GM23248 (cell line): ENCODE results near the gene MGAT3. TPM values are rescaled to one million over a fixed set of nuclear protein-coding genes. Genes with fewer than 3 reads are reported as not detected.

ENCODE experiments used
- DNase-seq: peaks from one replicate; pipeline ENCODE4 v3.0.0-alpha.2; 2015
- H2AFZ ChIP-seq: fragments of 200-600 bp; sonication (generic); 2 replicates; pipeline ENCODE4 v1.6.1; 2016; ENCODE audit warnings: antibody characterized with exemption
- H3F3A ChIP-seq: fragments of 200-600 bp; sonication (generic); 2 replicates; pipeline ENCODE4 v1.6.1; 2016; ENCODE audit warnings: mild to moderate bottlenecking, antibody characterized with exemption, mixed run types; ENCODE audit not compliant: insufficient read depth
- H3K27ac ChIP-seq: fragments of 200-600 bp; sonication (generic); 2 replicates; pipeline ENCODE4 v1.5.1; 2016; ENCODE audit warnings: mild to moderate bottlenecking
- H3K27me3 ChIP-seq: fragments of 200-600 bp; sonication (generic); replicated peaks from 2 replicates; pipeline ENCODE4 v1.6.1; 2016; ENCODE audit warnings: mild to moderate bottlenecking; ENCODE audit not compliant: insufficient read depth
- H3K36me3 ChIP-seq: fragments of 200-600 bp; sonication (generic); 2 replicates; pipeline ENCODE4 v1.6.1; 2016; ENCODE audit warnings: low read depth, mild to moderate bottlenecking
- H3K4me1 ChIP-seq: fragments of 200-600 bp; sonication (generic); 2 replicates; pipeline ENCODE4 v1.6.1; 2016; ENCODE audit warnings: mild to moderate bottlenecking; ENCODE audit not compliant: insufficient read depth
- H3K4me2 ChIP-seq: fragments of 200-600 bp; sonication (generic); one replicate; pipeline ENCODE4 v1.6.1; 2016; ENCODE audit warnings: mild to moderate bottlenecking; ENCODE audit not compliant: unreplicated experiment
- H3K4me3 ChIP-seq: fragments of 200-600 bp; sonication (generic); 2 replicates; pipeline ENCODE4 v1.5.1; 2016; ENCODE audit warnings: mild to moderate bottlenecking
- H3K79me2 ChIP-seq: fragments of 200-600 bp; sonication (generic); 2 replicates; pipeline ENCODE4 v1.6.1; 2016; ENCODE audit warnings: mild to moderate bottlenecking; ENCODE audit not compliant: insufficient read depth
- H3K9ac ChIP-seq: fragments of 200-600 bp; sonication (generic); 2 replicates; pipeline ENCODE4 v1.6.1; 2016; ENCODE audit warnings: mild to moderate bottlenecking
- H3K9me2 ChIP-seq: fragments of 200-600 bp; sonication (generic); 2 replicates; pipeline ENCODE4 v1.6.1; 2016; ENCODE audit warnings: mixed run types, mild to moderate bottlenecking, moderate library complexity; ENCODE audit not compliant: insufficient read depth
- H3K9me3 ChIP-seq: fragments of 200-600 bp; sonication (generic); one replicate; pipeline ENCODE4 v1.6.1; 2017; ENCODE audit warnings: low read depth
- H4K20me1 ChIP-seq: fragments of 200-600 bp; sonication (generic); 2 replicates; pipeline ENCODE4 v1.6.0; 2016; ENCODE audit not compliant: insufficient read depth
- EZH2 ChIP-seq: fragments of 200-600 bp; sonication (generic); IDR thresholded peaks from 2 replicates; pipeline ENCODE4 v1.6.1; 2018; ENCODE audit warnings: antibody characterized with exemption, mild to moderate bottlenecking; ENCODE audit not compliant: insufficient read depth, poor library complexity, severe bottlenecking
- EZH2phosphoT487 ChIP-seq: fragments of 200-600 bp; sonication (generic); IDR thresholded peaks from 2 replicates; pipeline ENCODE4 v1.6.1; 2018; ENCODE audit warnings: antibody characterized with exemption, moderate library complexity, mild to moderate bottlenecking, low read depth; ENCODE audit not compliant: insufficient read depth
- WGBS, 2 experiments: methylation state at CpG; one replicate each; pipeline ENCODE4 v1.1.6; 2015 to 2017; ENCODE audit warnings: low lambda C conversion rate in 2 of 2, low coverage in 1 of 2; ENCODE audit errors: missing lambda C conversion rate in 2 of 2; 5-methylcytosine and 5-hydroxymethylcytosine counted together
- in situ Hi-C: fragments of 300-500 bp; cut with MboI; formaldehyde crosslinking; loops from 2 replicates; pipeline ENCODE4 v1.15.0; 2020
- polyA plus RNA-seq: library from polyadenylated mRNA; unstranded; fragments of >200 nt; fragmentation: Nextera tagmentation; extraction: Ambion mirVana; gene quantifications from 2 replicates; pipeline ENCODE4 v1.2.1, GENCODE V29; 2016
- total RNA-seq: library from RNA; depleted of rRNA; stranded (reverse); fragments of >200 nt; shearing (Covaris generic); gene quantifications from 2 replicates; pipeline ENCODE4 v1.2.3, GENCODE V29; 2014

The MGAT3 gene
- total and polyA plus RNA-seq, 2 experiments from 2014 or later = not detected

GRCh38 chr22:39482768-39483167 is 26.0 kb downstream of the MGAT3 start:
- Histone ChIP-seq H3K79me2 (no peaks in the 10 kb centered on the region), H3K4me1 (no peaks in the 10 kb centered on the region), H3K9me3 (no peaks in the 10 kb centered on the region), H3K4me3 (no peak overlapping the region), H4K20me1 (no peaks in the 10 kb centered on the region), H3K36me3 (no peaks in the 10 kb centered on the region), H3F3A (no peaks in the 10 kb centered on the region), H3K9me2 (no peaks in the 10 kb centered on the region), H3K9ac (no peak overlapping the region), H3K4me2 (no peak overlapping the region), H3K27ac (no peak overlapping the region), H3K27me3 (no peaks in the 10 kb centered on the region), H2AFZ (no peak overlapping the region)
- no peak for TF ChIP-seq EZH2phosphoT487
- no peak for TF ChIP-seq EZH2
- WGBS, 2 experiments = 70 to 76% methylated on average over 3 of the region's 3 CpGs
- DNase-seq = peak; percentile 21
- in situ Hi-C loops = loop anchor here (25.0 kb wide), 1 partner anchor 105 kb away; no protein-coding TSS in a partner anchor

- Histone ChIP-seq H3K4me2 (no peak overlapping the region), H4K20me1 (no peaks in the 10 kb centered on the region), H3K27me3 (no peaks in the 10 kb centered on the region), H3K36me3 (no peaks in the 10 kb centered on the region), H3K9me3 (no peaks in the 10 kb centered on the region), H3K4me3 (no peak overlapping the region), H3K27ac (no peak overlapping the region), H3K9ac (no peak overlapping the region), H3F3A (no peaks in the 10 kb centered on the region), H3K79me2 (no peaks in the 10 kb centered on the region), H2AFZ (no peak overlapping the region), H3K9me2 (no peaks in the 10 kb centered on the region), H3K4me1 (no peaks in the 10 kb centered on the region)
- no peak for TF ChIP-seq EZH2phosphoT487
- DNase-seq = peak; percentile 17
- in situ Hi-C loops = loop anchor here (25.0 kb wide), 1 partner anchor 100 kb away; no protein-coding TSS in a partner anchor
- 74 to 77% methylated on average over 29 to 45 of the region's 45 CpGs for WGBS, 2 experiments
Measured at GRCh38 chr22:39486951-39487825, 30.4 kb downstream of the MGAT3 start.

- Histone ChIP-seq H3F3A (0 out of 2 replicates have a peak, but pooled peaks cover under 1% of the 10 kb centered on the region), H3K4me1 (no peaks in the 10 kb centered on the region), H3K27ac (no peak overlapping the region), H3K27me3 (no peaks in the 10 kb centered on the region), H3K79me2 (no peaks in the 10 kb centered on the region), H3K9ac (no peak overlapping the region), H2AFZ (no peak overlapping the region), H3K4me3 (no peak overlapping the region), H3K4me2 (no peak overlapping the region), H3K9me3 (no peaks in the 10 kb centered on the region), H3K36me3 (no peaks in the 10 kb centered on the region), H4K20me1 (no peaks in the 10 kb centered on the region), H3K9me2 (no peaks in the 10 kb centered on the region)
- in situ Hi-C loops = loop anchor here (25.0 kb wide), 1 partner anchor 99 kb away; no protein-coding TSS in a partner anchor
- WGBS, 2 experiments = 92 to 95% methylated on average over 53 to 70 of the region's 70 CpGs
- TF ChIP-seq EZH2 = no peak
- no peak for TF ChIP-seq EZH2phosphoT487
- DNase-seq = no peak
Measured at GRCh38 chr22:39487826-39488520, 31.2 kb downstream of the MGAT3 start.

- no peaks in the 10 kb centered on the region for H4K20me1 ChIP-seq
- H3K9me2 ChIP-seq = no peaks in the 10 kb centered on the region
- no peaks in the 10 kb centered on the region for H3K9me3 ChIP-seq
- no peaks in the 10 kb centered on the region for H3K79me2 ChIP-seq
- H3K4me1 ChIP-seq = peaks cover 3% of the 10 kb centered on the region
- TF ChIP-seq EZH2 (no peak), EZH2phosphoT487 (no peak)
- H2AFZ ChIP-seq = no peak overlapping the region
- H3K27me3 ChIP-seq = no peaks in the 10 kb centered on the region
- in situ Hi-C loops = loop anchor here (25.0 kb wide), 1 partner anchor 99 kb away; no protein-coding TSS in a partner anchor
- H3K4me2 ChIP-seq = no peak overlapping the region
- no peak for DNase-seq
- WGBS, 2 experiments = 89% methylated on average over 28 to 39 of the region's 39 CpGs
- no peak overlapping the region for H3K4me3 ChIP-seq
- no peak overlapping the region for H3K27ac ChIP-seq
- peaks cover 6% of the 10 kb centered on the region for H3F3A ChIP-seq
- H3K9ac ChIP-seq = no peak overlapping the region
- H3K36me3 ChIP-seq = no peaks in the 10 kb centered on the region
Measured at GRCh38 chr22:39488563-39489083, 31.8 kb downstream of the MGAT3 start.
